ENCODE data around the gene RBFOX2.

DNA sequence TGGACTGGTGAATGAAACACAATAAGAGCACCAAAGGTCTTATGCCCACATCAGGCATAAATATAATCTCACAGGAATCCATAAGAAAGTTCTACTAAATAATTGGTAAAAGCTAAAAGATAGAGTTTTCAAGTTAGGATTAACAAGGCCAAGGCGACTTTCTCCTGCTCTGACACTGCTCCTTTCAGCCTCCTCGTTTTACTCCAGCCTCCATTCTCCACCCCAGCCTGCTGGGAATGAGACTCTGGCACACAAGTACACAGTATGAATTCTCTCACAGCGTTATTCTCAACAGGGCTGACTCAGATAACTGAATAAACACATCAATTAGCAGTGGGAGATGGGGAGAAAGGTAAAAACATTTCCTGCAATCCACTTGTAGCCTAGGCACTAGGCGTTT is 216.0 kb downstream of the RBFOX2 start:
- TF ChIP-seq, protein P1, sequence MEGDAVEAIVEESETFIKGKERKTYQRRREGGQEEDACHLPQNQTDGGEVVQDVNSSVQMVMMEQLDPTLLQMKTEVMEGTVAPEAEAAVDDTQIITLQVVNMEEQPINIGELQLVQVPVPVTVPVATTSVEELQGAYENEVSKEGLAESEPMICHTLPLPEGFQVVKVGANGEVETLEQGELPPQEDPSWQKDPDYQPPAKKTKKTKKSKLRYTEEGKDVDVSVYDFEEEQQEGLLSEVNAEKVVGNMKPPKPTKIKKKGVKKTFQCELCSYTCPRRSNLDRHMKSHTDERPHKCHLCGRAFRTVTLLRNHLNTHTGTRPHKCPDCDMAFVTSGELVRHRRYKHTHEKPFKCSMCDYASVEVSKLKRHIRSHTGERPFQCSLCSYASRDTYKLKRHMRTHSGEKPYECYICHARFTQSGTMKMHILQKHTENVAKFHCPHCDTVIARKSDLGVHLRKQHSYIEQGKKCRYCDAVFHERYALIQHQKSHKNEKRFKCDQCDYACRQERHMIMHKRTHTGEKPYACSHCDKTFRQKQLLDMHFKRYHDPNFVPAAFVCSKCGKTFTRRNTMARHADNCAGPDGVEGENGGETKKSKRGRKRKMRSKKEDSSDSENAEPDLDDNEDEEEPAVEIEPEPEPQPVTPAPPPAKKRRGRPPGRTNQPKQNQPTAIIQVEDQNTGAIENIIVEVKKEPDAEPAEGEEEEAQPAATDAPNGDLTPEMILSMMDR (conservative IDR thresholded peaks at IDR 0.05 in 1 of 2, IDR thresholded peaks at IDR 0.05 in 1 of 2; ENCODE audit: extremely low read depth in 1 of 2, insufficient read depth in 1 of 2, low read depth in 1 of 2, low read length in 2 of 2): no peak
- TF ChIP-seq EZH2 (IDR thresholded peaks at IDR 0.05; ENCODE audit: borderline replicate concordance, low read length): no peak
